Esophagus mucosa (tissue), 1 donor: Measurements from ENCODE around the gene RGS2. TPM values are rescaled to one million over a fixed set of nuclear protein-coding genes. Genes with fewer than 3 reads are reported as not detected.

Source experiments
- ATAC-seq: fragments of 200-7000 bp; cut with Tn5 transposase; one replicate; pipeline ENCODE4 v1.9.1; 2020
- total RNA-seq: library from RNA; stranded (reverse); gene quantifications from one replicate; pipeline ENCODE4 v1.2.4, GENCODE V29; 2023
- donor health status: DM: yes; HTN: yes; CAD: no.

RGS2 gene
- total RNA-seq, 1 donor from 2014 or later: 10.8 TPM

DNA sequence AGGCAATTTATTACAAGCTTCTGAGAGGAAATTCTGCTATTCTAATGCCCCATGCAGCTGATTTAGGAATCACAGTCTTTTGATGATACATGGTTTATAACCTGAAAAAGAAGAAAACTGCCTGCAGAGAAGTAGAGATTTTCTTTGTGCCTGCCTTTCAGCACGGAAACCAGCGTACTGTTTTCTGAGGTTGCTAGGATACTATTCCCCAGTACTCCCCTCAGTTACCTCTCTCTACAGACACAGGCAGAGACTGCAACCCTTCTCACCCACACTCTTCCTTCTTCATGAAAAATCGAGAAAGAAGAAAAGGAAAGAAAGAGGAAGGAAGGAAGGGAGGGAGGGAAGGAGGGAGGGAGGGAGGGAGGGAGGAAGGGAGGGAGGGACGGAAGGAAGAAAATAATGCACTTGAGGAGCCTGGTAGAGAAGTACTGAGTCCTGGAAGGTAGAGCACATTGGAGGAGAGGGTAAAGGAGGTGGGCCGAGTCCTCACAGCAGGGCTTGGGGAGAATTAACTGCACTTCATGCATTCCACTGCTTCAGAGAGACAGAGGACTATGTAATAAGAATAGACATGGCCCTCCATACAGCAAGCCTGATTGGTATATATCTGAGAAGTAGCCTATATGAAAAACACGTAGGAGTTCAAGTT is 21.9 kb downstream of the RGS2 start:
- no peak for ATAC-seq

DNA sequence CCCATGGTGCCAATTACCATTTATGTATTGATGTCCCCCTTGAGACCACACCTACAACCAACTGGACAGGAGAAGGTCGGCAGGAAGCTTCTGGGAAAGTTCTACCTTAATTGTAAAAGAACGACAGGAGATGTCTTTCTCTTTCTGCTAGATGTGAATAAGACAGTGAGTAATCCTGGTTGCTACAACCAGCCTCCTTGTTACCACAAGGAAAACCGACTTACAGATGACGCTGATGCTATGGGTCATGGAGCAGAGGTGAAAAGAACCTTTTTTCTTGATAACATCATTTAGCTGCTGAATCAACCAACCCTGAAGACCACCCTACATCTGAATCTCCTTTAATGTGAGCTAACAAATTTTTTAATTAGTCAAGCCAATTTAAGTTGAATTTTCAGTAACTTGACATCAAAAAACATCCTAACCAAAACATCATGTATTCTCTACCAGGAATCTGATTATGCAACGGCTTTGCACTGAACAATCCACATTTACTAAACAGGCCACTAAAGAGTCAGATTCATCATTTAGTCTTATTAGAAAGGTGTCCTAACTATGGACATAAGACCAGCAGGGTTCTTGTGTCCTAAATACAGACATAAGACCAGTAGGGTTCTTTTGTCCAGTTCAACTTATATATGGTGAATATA is 23.0 kb downstream of the RGS2 start:
- peak; percentile 50 for ATAC-seq

DNA sequence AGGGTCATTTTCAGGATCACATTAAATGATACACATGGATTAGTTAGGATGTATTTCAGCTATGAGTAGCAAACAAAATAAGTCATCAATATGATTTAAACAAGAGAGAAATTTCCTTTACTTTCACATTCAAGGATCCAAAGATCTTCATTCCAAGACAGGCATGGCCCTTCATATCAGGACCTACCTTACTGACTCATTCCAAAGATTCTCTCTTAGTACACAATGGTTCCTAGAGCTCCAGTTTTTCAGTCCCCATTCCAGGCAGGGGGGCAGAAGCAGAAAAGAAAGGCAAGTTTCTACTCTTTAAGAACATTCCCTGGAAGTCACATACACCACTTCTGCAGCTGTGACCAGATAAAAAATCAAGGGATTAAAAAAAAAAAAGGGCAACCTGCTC is 23.7 kb downstream of the RGS2 start:
- ATAC-seq: no peak

DNA sequence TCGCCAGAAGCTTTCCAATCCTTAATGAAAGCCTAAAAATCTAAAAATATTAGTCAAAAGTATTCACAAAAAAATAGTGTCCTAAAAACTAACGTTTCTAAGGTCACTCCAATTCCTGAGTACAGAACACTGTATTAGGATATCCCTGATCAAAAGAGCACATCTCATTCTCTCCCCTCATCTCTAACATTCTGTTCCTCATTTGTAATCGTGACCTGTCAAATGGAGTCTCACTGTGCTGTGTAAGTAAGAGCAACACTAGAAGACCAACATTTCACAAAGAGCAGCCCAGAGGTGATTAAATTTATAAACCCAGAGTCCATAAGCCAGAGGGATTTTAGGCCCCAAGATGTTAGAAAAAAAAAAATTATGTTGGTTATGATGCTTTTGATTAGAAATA is 26.3 kb downstream of the RGS2 start:
- ATAC-seq: no peak

DNA sequence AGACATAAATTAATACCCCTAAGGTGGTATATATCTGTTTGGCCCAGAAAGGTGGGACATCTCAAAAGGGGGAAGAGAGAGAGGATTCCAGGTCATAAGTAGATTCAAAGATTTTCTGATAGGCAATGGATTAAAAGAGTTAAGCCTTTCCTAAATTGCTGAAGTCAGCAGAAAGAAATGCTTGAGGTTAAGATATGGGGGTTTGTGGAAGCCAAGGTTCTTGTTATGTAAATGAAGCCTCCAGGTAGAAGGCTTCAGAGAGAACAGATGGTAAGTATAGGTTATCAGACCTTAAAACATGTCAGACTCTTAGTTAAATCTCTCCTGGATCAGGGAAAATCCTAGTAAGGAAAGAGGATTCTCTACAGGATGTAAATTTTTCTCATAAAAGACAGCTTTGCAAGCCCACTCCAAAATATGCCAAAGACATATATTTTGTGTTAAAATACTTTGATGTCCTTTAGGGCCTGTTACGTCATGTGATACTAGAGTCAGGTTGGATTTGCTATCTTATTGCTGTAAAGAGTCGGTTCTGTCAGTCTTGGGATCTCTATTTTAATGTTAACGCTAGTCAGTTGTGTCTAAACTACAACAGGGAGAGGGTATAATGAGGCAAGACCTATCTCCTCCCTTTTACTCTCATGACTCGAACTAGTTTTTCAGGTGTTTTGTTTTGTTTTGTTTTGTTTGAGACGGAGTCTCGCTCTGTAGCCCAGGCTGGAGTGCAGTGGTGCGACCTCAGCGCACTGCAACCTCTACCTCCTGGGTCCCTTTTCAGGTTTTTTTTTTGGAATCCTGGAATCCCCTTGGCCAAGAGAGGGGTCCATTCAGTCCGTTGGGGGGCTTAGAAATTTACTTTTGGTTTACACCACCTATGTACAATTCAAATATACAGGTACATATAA is 30.6 kb downstream of the RGS2 start:
- ATAC-seq: no peak

DNA sequence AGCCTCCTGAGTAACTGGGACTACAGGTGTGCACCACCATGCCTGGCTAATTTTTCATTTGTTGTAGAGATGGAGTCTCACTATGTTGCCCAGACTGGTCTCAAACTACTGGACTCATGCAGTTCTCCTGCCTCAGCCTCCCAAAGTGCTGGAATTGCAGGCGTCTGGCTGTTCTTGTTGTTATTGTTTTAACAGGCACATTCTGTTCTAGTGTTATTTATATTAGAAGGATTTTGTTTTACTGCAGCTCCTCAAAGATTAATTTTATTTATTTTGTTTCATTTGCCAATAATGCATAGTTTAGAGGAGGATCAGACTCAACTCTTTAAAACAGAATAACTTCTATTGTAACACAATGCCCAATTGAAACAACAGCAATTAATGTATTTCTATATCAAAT is 35.5 kb downstream of the RGS2 start:
- ATAC-seq: no peak

DNA sequence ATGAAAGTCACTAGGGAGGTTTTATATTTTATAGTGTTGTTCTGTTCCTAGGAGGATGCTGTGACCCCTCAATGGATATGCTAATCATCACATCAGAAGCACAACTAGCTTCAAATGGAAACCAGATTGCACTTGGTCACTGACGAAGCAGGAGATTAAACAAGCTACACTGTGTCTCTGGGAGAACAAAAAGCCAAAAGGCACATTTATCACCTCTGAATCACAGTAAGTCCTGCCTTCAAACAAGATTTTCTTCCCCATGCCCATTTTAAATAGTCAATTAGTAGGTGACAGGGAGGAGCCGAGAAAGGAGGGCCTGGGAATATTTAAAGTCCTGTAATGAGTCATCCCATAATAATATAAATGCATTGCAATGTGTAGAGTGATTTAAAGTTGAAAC is 38.1 kb downstream of the RGS2 start:
- peak; percentile 94 for ATAC-seq

DNA sequence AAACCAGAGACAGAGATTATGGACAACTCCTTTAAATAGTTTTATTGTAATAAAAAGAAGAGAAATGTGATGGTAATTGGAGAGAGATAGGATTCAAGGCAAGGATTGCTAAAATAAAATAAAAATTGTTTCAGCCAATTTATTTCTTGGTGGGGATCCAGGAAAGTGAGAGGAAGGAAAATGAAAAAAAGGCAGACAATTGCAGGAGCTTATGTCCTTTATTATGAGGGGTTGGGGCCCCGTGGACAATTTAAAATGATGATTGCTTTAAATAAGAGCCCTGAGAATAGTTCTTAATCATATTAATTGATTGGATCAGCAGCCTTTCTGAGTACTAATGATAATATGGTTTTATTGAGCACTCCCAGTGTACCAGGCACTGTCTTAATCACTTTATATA is 40.2 kb downstream of the RGS2 start:
- no peak for ATAC-seq

DNA sequence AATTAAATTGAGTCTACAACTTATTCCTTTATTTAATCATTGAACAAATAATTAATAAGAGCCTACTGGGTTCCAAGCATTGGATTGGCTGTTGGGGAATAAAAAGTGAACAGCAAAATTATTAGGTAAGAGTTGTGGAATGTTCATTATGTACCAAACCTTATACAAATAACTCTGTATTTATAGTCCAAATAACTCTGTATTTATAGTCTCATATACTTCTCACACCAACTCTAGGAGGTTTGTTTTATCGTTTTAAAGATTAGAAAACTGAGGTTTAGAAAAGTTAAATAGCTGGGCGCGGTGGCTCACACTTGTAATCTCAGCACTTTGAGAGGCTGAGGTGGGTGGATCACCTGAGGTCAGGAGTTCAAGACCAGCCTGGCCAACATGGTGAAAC is 40.6 kb downstream of the RGS2 start:
- ATAC-seq: no peak

DNA sequence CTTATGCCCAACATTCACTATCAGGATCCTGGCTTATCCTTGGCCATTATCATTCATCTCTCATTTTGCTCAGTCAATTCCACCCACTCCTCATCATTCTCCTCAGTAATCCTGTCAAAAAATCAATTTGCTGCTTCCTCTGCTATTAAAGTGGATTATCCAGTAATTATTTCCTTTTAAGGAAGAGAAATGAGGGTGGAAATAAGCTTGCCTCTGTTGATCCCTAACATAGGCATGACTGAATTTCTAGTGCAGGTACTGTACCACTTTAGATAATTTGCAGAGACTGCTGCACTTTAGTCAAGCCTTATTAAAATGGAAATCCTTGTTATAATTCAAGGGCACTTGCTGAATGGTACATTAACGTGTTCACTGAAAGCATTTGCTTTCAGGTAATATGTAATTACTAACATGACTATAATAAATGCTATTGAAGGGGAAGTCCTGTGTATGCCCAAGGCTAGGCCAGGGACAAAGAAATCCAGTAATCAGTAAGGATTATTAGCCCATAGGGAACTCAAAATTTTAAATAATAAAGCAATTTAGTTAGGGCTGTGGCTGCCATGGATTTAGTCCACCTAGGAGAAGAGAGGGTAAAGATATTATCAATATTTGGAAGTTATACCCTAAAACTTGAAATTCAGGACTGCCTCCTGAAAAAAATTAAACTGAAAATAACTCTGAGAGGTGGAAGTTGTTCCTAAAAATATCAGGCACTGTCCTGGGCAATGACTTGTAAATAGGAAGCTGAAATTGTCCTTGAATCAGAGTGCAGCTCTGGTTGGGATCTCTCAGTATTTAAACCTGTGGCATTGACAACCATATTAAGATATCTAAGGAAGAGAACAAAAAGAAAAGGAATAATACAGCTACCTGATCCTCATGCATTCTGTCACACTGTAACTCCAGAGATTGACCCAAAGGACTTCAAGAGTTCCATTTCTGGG is 43.4 kb downstream of the RGS2 start:
- ATAC-seq: no peak

DNA sequence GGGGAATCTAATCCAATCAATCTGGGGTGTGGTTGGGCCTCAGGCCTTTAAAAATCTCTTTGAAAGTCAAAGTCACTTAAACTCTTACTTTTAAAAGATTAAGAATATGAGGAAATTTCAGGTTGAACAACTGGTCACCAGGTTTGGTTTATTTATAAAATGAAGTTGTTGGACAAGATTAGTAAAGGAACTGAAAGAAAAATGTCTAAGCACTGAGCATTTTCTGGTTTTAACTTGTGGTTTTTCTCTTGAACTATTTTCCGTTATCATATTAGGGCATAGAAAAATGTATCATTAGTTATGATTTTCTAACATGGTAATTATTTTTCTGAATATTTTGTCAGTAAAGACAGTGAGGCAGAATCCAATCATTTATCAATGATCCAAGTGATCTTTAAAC is 49.6 kb downstream of the RGS2 start:
- ATAC-seq: no peak

DNA sequence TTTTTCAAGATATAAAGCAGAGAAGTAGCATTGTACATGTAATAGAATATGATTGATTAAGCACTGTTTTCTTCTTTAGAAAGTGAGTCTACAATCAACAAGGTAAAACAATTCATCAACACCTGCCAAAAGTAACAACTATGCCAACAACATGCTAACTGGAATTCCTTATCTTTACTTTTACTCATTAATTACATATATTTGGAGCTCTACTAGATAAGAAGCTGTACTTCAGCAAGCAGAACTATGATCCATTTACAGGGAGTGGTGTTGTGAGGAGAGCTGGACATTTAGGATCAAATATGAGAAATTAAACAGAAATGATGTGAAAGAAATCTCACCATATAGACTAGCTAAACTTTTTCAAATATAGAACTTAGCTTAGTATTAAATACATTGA is 51.0 kb downstream of the RGS2 start:
- no peak for ATAC-seq

DNA sequence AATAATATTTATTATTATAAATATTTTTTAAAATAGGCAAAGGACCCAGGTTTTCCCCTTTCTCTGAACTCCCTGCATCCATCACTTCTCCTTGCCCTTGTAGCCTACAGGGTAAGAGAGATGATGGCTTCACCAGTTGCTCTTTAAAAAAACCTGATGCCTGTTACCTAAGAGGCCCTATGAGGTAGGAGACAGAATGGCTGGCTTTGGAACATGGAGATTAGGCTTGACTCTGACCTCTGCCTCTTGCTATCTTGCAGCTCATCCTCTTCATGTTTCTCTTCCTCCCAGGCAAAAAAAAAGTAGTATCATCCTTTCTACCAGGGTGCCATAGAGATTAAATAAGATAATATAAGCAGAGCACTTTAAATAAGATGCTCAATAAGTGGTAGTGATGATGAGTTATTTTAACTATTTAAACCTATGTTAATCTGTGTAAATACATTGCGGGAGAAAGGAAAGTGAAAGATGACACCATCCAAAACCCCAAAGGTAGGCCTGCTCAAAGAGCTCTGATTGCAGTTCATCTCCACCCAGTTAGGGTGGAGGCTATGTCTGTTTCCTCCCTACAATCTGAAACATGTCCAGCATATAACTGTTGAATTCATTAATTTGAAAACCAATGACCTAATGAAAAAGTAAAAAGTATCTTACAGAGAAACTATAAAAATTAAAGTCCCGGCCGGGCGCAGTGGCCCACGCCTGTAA is 51.8 kb downstream of the RGS2 start:
- peak; percentile 26 for ATAC-seq

DNA sequence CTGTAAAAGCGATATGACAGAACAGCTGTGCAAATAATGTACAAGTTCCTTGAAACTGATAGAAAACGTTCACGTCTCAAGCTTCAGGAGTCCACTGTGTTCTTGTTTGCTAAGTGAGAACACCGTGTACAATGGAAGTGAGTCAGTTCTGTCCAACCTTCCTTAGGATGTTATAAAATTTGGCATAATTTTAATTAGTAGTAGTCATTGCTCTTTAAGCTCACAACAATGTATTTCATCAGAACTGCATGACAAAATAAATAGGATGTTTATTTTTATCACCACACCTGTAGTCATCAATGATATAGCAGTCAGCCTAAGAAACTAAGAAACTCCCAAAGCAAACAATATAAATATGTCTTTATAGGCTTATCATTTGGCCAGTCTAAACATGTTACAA is 53.0 kb downstream of the RGS2 start:
- peak; percentile 97 for ATAC-seq

Other genes with a start within 250 kb of the RGS2 start
- 1.7 TPM for gene RGS1, start 233.3 kb upstream of the RGS2 start, total RNA-seq
- not detected for gene RGS13, start 172.9 kb upstream of the RGS2 start, total RNA-seq